HCEC 1CT (cell line): ENCODE results near the gene ACADVL.

Experiments
- DNase-seq: peaks from one replicate; pipeline ENCODE4 v3.0.0-alpha.2; 2017

The ACADVL gene

GRCh38 chr17:7191571-7192270, 28.0 kb upstream of the ACADVL start:
- no peak for DNase-seq

GRCh38 chr17:7192271-7192937, 27.3 kb upstream of the ACADVL start:
- DNase-seq = no peak

DNA sequence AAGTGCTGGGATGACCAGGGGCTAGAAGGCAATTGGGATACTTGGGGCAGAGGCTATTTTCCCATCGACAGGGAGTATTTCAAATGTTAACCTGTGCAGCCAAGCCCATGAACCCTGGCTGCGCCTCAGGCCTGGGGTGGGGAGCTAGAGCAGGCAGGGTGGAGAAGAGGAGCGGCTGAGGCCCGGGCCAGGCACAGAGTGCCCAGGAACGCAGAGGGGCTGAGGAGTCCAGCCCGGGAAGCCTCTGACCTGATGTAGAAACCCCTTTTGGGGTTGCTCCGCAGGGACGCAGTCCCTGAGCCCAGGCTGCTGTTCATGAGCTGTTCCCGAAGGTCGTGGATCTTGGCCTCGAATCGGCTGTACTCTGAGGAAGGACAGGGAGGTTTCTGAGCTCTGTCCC, 23.8 kb upstream of the ACADVL start:
- DNase-seq = no peak

DNA sequence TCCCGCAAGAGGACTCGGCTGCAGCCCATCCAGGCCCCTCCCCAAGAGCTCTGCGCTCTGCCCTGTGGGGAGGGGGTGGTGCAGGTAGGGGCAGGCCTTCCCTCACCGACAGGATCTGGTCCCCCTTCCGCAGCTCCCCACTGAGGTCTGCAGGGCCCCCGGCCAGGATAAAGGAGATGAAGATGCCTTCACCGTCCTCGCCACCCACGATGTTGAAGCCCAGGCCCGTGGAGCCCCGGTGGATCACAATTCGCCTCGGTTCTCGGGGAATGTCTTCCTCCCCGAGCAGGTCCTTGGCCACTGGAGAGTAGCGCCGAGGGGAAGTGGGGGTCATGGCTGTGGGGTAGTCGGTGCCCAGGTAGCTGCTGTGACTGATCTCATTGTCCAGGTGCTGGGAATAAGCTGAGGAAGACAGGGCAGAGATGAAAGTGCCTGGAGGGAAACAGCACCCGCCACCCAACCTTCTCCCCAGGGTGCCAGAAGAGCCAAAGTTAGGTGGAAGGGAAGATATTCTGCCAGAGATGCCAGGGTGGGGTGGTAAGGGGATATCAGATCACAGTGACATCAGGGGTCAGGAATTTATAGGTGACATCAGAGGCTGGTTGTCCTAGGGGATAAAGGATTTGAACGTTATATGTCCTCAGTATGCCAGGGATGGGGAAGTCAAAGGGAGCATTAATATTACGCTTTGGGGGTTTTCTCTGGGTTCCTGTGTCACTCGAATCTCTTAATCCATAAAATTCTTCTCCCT, 22.9 kb upstream of the ACADVL start:
- DNase-seq = no peak

GRCh38 chr17:7203391-7203790, 16.3 kb upstream of the ACADVL start:
- DNase-seq = no peak

- no peak for DNase-seq
Measured at GRCh38 chr17:7204336-7204735, 15.4 kb upstream of the ACADVL start.

DNA sequence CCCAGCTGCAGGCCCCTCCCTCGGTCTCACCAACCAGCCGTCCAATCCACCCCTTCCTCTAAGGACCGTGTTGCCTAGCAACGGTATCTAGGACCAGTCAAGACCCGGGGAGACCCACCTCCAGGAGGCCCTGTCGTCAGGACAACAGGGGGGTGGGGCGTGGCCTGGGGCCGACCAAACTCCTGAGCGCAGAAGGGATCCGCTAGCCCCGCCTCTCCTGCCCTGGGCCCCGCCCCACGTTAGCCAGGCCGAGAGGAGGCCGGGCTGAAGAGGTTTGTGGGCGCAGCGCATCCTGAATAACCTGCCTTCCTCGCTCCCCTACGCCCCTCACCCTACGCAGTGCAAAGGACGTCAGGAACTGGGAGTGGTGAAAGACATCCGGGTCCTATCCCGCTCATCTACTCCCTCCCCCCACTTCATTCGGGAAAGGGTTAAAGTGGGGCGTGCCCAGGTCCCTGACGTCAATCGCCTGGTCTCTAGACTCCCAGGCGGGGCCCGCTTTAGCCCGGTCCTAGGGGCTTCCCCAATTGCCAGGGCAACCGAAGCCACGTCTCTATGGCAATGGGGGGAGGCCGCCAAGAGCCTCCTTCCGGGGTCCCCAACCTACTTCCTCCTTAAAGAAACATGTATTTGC, 14.8 kb upstream of the ACADVL start:
- DNase-seq = peak; percentile 43

GRCh38 chr17:7205561-7205960, 14.2 kb upstream of the ACADVL start:
- DNase-seq = no peak

- no peak for DNase-seq
Measured at GRCh38 chr17:7207120-7208001, 12.4 kb upstream of the ACADVL start.

DNA sequence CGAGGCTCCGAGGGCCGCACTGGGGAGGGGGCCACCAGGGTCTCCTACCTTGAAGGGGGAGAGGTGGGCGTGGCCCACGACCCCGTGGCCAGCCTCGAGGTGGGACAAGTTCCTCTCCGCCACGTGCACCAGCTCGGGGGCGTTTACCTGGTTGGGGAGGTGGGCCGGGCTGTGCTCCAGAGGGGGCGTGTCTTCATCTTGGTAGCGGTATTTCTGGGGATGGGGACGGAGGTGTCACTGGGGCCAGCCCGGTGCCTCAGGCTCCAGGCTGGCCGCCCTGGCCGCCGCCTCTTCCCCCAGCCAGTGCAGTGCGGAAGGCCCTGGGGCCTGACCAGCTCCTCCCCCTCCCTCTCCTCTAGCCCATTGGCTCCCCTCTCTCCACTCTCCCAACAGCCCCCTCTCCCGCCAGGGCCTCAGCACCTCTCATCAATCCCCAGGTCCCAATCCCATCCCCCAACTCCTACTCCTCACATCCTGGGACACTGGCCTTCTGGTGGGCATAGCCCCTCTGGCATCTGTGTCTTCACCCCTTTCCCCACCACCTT, 11.6 kb upstream of the ACADVL start:
- DNase-seq = no peak

DNA sequence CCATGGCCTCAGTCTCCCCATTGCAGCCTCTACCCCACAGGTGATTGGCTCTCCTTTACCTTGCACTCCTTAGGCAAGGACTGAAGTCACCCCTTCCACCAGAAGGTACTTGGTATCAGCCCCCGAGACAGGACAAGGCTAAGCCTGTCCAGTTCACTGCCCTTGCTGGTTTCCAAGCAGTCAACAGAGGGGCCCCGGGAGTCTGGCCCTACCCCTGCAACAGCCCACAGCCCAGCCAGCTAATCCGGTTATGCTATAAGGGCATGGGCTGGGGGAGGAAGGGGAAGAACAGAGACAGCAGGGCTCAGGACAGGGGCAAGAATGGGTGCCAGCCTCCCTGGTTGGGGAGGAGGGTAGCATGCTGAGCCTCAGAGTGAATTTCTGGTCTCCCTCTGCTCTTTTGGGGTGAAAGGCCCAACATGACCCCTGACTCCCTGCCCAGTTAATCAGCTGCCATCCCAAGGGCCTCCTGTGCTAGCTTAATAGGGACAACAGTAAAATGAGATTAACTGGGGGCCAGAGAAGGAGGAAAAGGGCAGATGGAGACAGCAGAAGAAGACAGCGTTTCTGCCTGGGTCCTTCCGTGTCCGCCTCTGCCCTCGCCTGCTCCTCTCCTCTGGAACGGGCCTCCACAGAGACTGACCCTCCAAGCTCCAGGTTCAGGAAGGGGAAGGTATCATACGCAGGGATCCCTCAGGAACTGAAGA, 10.8 kb upstream of the ACADVL start:
- DNase-seq = no peak

GRCh38 chr17:7211491-7212273, 8.1 kb upstream of the ACADVL start:
- DNase-seq = no peak

- DNase-seq = peak; percentile 62
Measured at GRCh38 chr17:7213895-7214299, 5.8 kb upstream of the ACADVL start.

GRCh38 chr17:7214300-7215135, 5.2 kb upstream of the ACADVL start:
- DNase-seq = peak; percentile 90

DNA sequence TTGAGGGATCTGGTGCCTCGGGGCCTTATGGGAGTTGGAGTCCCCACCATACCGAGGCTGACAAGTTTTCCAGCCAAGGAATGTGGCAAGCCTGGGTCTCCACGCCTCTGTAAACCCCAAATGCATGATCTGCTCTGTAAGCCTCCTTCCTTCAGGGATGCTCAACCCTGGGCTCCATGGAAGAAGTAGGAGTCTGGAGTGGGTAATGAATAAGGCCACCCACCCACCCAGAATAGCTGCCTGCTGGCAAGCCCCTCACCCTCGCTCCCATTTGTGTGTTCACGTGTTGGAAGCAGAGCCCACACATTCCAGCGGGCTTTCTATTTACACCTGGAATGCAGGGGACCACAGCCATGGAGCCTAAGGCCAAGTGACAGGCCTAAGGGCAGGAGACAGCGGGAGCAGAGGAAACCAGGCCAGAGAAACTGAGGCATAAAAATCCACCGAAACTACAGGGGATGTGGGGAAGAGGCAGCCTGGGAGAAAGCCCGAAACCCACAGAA, 4.6 kb upstream of the ACADVL start:
- DNase-seq = no peak

GRCh38 chr17:7215652-7216180, 4.0 kb upstream of the ACADVL start:
- no peak for DNase-seq

- DNase-seq = no peak
Measured at GRCh38 chr17:7216242-7217112, 3.3 kb upstream of the ACADVL start.
